Psoas muscle (tissue), 8 donors: ENCODE data around the gene MYBPC2. TPM values are rescaled to one million over a fixed set of nuclear protein-coding genes. Genes with fewer than 3 reads are reported as not detected.
"Not testable (repeated sequence)": the region's sequence is repeated elsewhere in the genome, so short reads cannot be mapped to it uniquely, and the experiment has no call there.

Experiments
- ATAC-seq, 4 donors: fragments of 200-7000 bp; cut with Tn5 transposase; one replicate each; pipeline ENCODE4 v1.9.1; 2020; ENCODE audit warnings: moderate library complexity in 3 of 4, mild to moderate bottlenecking in 2 of 4
- DNase-seq, 2 donors: peaks; one replicate each; pipeline ENCODE4 v3.0.0-alpha.2; 2020
- H3K27ac ChIP-seq: fragments of 200-600 bp; one replicate; pipeline ENCODE4 v1.8.0; 2022
- H3K27me3 ChIP-seq, 3 donors: fragments of 200-600 bp in 1 of 3; one replicate each; pipeline versions ENCODE4 v1.6.1 to v1.8.0; 2013 to 2022; ENCODE audit warnings: low read length in 2 of 3, mild to moderate bottlenecking in 2 of 3, moderate library complexity in 1 of 3; ENCODE audit not compliant: insufficient read depth in 3 of 3
- H3K36me3 ChIP-seq, 2 donors: fragments of 200-600 bp in 1 of 2; one replicate each; pipeline versions ENCODE4 v1.6.1 to v1.8.0; 2013 to 2022; ENCODE audit warnings: low read depth in 1 of 2, mild to moderate bottlenecking in 1 of 2, moderate library complexity in 1 of 2; ENCODE audit not compliant: insufficient read depth in 1 of 2
- H3K4me1 ChIP-seq: fragments of 200-600 bp; one replicate; pipeline ENCODE4 v1.8.0; 2022
- H3K4me3 ChIP-seq: fragments of 200-600 bp; one replicate; pipeline ENCODE4 v1.8.0; 2022; ENCODE audit warnings: mild to moderate bottlenecking
- H3K9me3 ChIP-seq: fragments of 200-600 bp; one replicate; pipeline ENCODE4 v1.8.0; 2022
- WGBS, 3 donors: extraction: QIAGEN DNeasy Blood & Tissue Kit; methylation state at CpG; one replicate each; pipeline versions ENCODE4 v1.1.6 to v1.1.7; 2013; 5-methylcytosine and 5-hydroxymethylcytosine counted together
- intact Hi-C, 2 donors: fragments of 100-400 bp; cut with DNase I; formaldehyde crosslinking; loops; one replicate each; pipeline versions ENCODE4 v1.11.0 to v1.14.2; 2022
- polyA plus RNA-seq, 3 donors: library from polyadenylated mRNA; stranded (reverse); fragments of 200-250 nt; gene quantifications; one replicate each; pipeline ENCODE4 v1.2.3, GENCODE V29; 2013
- total RNA-seq, 4 donors: library from RNA; stranded (reverse); fragmentation: NEBNext Ultra II Directional in 2 of 4; extraction: Animal tissue kit (Norgen Biotek cat#: 25700) in 2 of 4; gene quantifications; one replicate each; pipeline versions ENCODE4 v1.2.1 to v1.2.4, GENCODE V29; 2021 to 2023
- TF ChIP-seq, protein P1 (sequence below): fragments of 200-600 bp; IDR thresholded peaks from one replicate; pipeline ENCODE4 v1.8.0; 2022; ENCODE audit warnings: antibody characterized with exemption
- donor health status: healthy with polysubstance abuse.
- donor health status: DM: no; HTN: no; CAD: no; lungs with moderate emphysema.
- donor health status: Bipolar disorder and iron deficiency.
- donor health status: healthy.
- donor health status: DM: yes; HTN: yes; CAD: no.
- donor health status: DM: no; HTN: no; CAD: no.
- donor health status: DM: no; HTN: no; CAD: no.
- donor health status: DM: yes; HTN: yes; CAD: no.

Gene MYBPC2
- total and polyA plus RNA-seq, 7 donors: 65.8 to 1,898 (median 1,123) TPM

DNA sequence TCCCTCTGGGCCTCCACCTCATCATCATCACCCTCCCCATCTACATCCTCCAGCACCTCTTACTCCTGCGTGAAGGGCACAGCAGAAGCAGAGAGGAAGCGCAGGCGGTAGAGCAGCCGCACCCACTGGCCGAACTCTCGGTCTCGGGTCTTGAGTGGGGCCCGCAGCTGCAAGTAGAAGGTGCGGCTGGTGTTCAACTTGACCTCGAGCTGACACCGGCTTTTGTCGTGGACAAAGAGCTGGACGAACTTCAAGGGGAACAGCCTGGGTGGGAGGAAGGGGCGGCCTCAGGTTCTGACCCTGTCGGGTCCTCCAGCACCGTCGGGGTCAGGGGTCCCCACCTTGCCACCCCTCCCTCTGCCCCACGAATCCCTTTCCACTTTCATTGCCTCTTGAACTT, 34.9 kb downstream of the MYBPC2 start:
- TF ChIP-seq, protein P1, sequence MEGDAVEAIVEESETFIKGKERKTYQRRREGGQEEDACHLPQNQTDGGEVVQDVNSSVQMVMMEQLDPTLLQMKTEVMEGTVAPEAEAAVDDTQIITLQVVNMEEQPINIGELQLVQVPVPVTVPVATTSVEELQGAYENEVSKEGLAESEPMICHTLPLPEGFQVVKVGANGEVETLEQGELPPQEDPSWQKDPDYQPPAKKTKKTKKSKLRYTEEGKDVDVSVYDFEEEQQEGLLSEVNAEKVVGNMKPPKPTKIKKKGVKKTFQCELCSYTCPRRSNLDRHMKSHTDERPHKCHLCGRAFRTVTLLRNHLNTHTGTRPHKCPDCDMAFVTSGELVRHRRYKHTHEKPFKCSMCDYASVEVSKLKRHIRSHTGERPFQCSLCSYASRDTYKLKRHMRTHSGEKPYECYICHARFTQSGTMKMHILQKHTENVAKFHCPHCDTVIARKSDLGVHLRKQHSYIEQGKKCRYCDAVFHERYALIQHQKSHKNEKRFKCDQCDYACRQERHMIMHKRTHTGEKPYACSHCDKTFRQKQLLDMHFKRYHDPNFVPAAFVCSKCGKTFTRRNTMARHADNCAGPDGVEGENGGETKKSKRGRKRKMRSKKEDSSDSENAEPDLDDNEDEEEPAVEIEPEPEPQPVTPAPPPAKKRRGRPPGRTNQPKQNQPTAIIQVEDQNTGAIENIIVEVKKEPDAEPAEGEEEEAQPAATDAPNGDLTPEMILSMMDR: no peak
- DNase-seq (no peak), ATAC-seq (no peak)
- Histone ChIP-seq H3K9me3 (no peaks in the 10 kb centered on the region), H3K27me3 (peaks cover 0 to 2% (median 0%) of the 10 kb centered on the region in 3 donors), H3K4me1 (peaks cover 9% of the 10 kb centered on the region), H3K36me3 (peaks cover 0 to 16% of the 10 kb centered on the region in 2 donors), H3K27ac (peak overlapping the region; percentile 82), H3K4me3 (no peak overlapping the region)
- intact Hi-C loops: no loop called here
- 69 to 89% (median 71%) methylated on average over 18 of the region's 18 CpGs for WGBS, 3 donors

DNA sequence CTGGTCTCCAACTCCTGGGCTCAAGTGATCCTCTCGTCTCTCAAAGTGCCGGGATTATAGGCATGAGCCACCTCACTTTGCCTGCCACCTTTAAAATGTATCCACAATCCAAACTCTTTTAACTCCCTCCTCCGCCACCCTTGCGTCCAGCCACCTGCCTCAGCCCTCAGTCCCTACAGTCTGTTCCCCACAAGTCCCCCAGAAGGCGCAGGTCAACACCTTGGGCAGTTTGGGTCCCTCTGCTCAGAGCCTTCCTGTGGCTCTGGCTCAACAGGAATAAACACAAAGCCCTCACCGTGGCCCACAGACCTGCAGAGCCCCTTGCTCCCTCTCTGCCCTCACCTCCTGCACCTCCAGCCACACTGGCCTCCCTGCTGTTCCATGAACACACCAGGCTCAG, 36.1 kb downstream of the MYBPC2 start:
- peaks cover 0 to 2% (median 0%) of the 10 kb centered on the region in 3 donors for H3K27me3 ChIP-seq
- TF ChIP-seq, protein P1: no peak
- ATAC-seq (no peak), DNase-seq (no peak)
- peak overlapping the region; percentile 82 for H3K27ac ChIP-seq
- 53 to 76% (median 58%) methylated on average over 6 of the region's 6 CpGs for WGBS, 3 donors
- intact Hi-C loops: no loop called here
- H3K4me3 ChIP-seq: no peak overlapping the region
- peaks cover 0 to 10% of the 10 kb centered on the region in 2 donors for H3K36me3 ChIP-seq
- peaks cover 9% of the 10 kb centered on the region for H3K4me1 ChIP-seq
- no peaks in the 10 kb centered on the region for H3K9me3 ChIP-seq

DNA sequence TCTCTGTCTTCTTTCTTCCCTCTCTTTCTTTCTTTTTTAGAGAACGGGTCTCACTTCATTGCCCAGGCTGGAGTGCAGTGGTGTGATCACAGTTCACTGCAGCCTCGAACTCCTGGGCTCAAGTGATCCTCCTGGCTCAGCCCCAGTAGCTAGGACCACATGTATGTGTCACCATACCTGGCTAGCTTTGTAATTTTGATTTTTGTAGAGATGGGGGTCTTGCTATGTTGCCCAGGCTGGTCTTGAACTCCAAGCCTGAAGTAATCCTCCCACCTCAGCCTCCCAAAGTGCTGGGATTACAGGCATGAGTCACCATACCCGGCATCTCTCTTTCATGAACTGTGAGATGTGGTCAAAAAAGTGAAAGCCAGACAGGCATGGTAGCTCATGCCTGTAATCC, 40.6 kb downstream of the MYBPC2 start:
- H3K27ac ChIP-seq, H3K4me1 ChIP-seq, H3K9me3 ChIP-seq, H3K36me3 ChIP-seq, intact Hi-C loops, H3K4me3 ChIP-seq, H3K27me3 ChIP-seq, ATAC-seq: not testable (repeated sequence)
- DNase-seq: peak in 1 of 2 donors; percentile 9
- 59 to 66% (median 62%) methylated on average over 3 of the region's 3 CpGs for WGBS, 3 donors

DNA sequence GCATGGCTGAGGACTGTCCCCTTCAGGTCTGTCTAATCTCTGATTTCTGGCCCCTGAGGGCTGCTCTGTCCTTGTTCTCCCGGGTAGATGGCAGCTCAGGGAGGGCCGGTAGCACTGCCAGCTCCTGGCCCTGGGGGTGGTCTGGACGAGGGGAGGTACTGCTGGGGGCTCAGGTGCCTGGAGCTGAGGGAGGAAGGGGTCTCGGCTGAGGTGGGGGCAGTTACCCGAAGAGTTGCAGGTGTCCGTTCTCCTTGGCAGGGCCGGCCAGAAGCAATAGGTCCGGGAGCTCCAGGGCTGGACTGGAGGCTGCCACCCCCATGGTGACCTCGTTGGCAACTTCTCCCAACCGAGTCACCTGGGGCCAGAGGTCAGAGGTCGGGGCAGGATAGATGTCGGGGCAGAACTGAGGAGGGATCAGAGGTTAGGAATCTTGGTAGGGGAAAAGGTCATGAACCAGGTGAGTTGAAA, 42.4 kb downstream of the MYBPC2 start:
- Histone ChIP-seq H3K36me3 (peaks cover 2 to 21% of the 10 kb centered on the region in 2 donors), H3K4me3 (no peak overlapping the region), H3K27me3 (no peaks in the 10 kb centered on the region), H3K27ac (no peak overlapping the region), H3K9me3 (no peaks in the 10 kb centered on the region), H3K4me1 (peaks cover 17% of the 10 kb centered on the region)
- intact Hi-C loops: loop anchor here (5.0 kb wide), 2 partner anchors 37 to 108 kb away; partner anchors contain the start of genes ASPDH (in 1 of the 2), JOSD2 (in 1 of the 2) and NAPSA (in 1 of the 2)
- DNase-seq: peak in 1 of 2 donors; percentile 51
- TF ChIP-seq, protein P1: no peak
- ATAC-seq: no peak
- 69 to 72% (median 71%) methylated on average over 12 of the region's 12 CpGs for WGBS, 3 donors

DNA sequence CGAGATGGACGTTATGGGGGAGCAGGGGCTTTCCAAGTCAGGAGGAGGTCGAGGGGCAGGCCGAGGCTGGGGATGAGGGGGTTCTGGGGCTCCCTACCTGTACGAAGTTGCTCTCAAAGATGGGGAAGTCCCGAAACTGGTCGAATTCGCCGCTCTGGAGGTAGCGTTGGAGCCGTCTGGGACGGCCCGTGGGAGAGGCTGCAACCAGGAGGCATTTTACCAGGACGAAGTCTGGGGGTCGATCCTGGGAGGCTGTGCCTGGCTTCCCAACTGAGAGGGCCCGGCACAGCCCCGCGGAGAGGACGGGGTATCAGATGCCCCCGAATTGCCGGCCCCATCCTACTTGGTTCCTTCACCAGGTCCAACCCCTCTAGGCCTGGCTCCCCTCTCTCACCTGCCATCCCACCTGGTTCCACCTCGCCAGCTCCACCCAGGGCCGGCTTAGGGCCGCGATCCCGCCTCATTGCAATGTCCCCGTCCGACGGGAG, 43.1 kb downstream of the MYBPC2 start:
- DNase-seq (no peak), ATAC-seq (peak in 1 of 4 donors; percentile 12)
- peak overlapping the region; percentile 97 for H3K4me3 ChIP-seq
- peaks cover 4 to 27% of the 10 kb centered on the region in 2 donors for H3K36me3 ChIP-seq
- intact Hi-C loops: loop anchor here (5.0 kb wide), 2 partner anchors 37 to 108 kb away; partner anchors contain the start of genes ASPDH (in 1 of the 2), JOSD2 (in 1 of the 2) and NAPSA (in 1 of the 2)
- 61 to 66% (median 64%) methylated on average over 29 of the region's 29 CpGs for WGBS, 3 donors
- TF ChIP-seq, protein P1: no peak
- peaks cover 17% of the 10 kb centered on the region for H3K4me1 ChIP-seq
- no peaks in the 10 kb centered on the region for H3K27me3 ChIP-seq
- H3K27ac ChIP-seq: peak overlapping the region; percentile 84
- H3K9me3 ChIP-seq: no peaks in the 10 kb centered on the region
